ENCODE data around the gene MDH1B.
"Not testable (repeated sequence)": the region's sequence is repeated elsewhere in the genome, so short reads cannot be mapped to it uniquely, and the experiment has no call there.

MDH1B gene

DNA sequence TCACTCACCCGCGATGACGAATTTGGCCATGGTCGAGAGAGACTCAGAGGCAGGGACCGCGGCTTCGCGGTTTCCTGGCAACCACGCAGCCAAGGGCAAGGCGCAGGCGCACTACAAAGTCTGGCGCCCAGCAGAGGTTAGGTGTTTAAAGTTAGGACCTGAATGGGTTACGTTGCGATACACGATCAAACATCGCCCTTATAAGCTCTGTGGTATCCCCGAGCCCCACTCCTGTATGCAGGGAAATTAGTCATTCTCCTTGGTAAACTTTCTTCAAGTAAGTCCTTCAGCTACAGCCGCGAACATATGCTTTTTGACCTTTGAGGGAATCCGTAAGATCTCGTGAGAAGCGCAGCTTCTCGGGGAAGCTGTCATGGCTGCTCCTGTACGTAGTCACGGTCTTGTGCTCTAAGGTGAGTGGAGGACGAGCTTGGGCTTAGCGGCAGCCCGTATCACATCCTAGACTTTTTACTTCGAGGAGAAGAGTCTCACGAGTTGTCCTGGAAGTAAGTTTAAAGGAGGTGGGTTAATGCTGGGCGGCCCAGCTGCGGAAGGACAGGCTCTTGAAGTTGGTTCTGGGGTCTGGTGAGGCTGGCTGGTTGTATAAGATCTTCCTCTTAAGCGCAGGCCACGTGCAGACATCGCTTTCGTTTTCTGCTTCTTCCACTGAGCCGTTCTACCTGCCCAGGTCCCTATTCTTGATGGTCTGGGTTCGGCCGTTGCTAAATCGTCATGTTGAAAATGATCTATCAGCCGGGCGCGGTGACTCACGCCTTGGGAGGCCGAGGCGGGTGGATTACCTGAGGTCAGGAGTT is at the start of gene MDH1B, which contains the start of gene FASTKD2:
TSS of gene MDH1B (minus strand) at position 87 of the 815 bp plus-strand sequence. CDS start at position 30, 57 bp downstream.
TSS of gene FASTKD2 (plus strand) at position 365 of the 815 bp plus-strand sequence. CDS start 1,088 bp downstream, outside the sequence.
- DNase-seq (ENCODE audit: low read depth in 2 of 2) = peak; percentile 53 to 64

DNA sequence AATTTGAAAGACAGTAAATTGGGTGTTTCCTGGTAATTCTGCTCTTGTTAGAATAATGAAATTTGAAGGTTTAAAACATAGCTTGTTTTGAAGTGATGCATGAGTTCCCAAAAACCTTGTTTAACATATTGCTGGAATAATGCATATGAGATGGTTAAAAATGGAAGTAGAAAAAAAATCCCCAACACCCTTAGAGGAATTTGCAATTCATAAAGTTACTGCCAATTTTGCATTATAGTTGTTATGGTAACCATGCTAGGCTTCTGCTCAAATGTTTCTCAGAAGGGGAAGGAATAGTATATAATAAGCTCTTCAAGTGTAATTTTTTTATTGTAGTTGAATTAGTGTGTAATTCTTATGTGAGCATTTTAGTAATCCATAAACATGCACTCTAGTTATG is 49.4 kb upstream of the MDH1B start:
- DNase-seq (ENCODE audit: low read depth in 2 of 2) = no peak

DNA sequence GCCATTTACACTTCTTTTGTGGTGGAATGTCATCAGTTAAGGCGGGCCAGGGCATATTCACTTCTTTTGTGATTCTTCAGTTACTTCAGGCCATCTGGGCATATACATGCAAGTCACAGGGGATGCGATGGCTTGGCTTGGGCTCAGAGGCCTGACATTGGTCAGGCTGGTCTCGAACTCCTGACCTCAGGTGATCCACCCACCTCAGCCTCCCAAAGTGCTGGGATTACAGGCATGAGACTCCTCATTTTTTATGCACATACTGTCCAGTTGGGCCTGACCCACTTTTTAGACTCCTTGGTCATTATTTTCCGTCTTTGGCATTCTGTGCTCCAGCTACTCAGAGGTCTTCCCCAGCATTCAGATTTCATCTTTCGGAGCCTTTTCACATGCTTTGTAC is 47.3 kb upstream of the MDH1B start:
- DNase-seq (ENCODE audit: low read depth in 2 of 2) = not testable (repeated sequence)

GRCh38 chr2:206807624-206808023 is 42.5 kb upstream of the MDH1B start:
- not testable (repeated sequence) for DNase-seq (ENCODE audit: low read depth in 2 of 2)

GRCh38 chr2:206805887-206806607 is 40.9 kb upstream of the MDH1B start:
- no peak for DNase-seq (ENCODE audit: low read depth in 2 of 2)

- DNase-seq (ENCODE audit: low read depth in 2 of 2) = no peak
Measured at GRCh38 chr2:206804326-206804725, 39.2 kb upstream of the MDH1B start.

- no peak for DNase-seq (ENCODE audit: low read depth in 2 of 2)
Measured at GRCh38 chr2:206802654-206803514, 37.8 kb upstream of the MDH1B start.

GRCh38 chr2:206801418-206802189 is 36.5 kb upstream of the MDH1B start:
- DNase-seq (ENCODE audit: low read depth in 2 of 2) = no peak

DNA sequence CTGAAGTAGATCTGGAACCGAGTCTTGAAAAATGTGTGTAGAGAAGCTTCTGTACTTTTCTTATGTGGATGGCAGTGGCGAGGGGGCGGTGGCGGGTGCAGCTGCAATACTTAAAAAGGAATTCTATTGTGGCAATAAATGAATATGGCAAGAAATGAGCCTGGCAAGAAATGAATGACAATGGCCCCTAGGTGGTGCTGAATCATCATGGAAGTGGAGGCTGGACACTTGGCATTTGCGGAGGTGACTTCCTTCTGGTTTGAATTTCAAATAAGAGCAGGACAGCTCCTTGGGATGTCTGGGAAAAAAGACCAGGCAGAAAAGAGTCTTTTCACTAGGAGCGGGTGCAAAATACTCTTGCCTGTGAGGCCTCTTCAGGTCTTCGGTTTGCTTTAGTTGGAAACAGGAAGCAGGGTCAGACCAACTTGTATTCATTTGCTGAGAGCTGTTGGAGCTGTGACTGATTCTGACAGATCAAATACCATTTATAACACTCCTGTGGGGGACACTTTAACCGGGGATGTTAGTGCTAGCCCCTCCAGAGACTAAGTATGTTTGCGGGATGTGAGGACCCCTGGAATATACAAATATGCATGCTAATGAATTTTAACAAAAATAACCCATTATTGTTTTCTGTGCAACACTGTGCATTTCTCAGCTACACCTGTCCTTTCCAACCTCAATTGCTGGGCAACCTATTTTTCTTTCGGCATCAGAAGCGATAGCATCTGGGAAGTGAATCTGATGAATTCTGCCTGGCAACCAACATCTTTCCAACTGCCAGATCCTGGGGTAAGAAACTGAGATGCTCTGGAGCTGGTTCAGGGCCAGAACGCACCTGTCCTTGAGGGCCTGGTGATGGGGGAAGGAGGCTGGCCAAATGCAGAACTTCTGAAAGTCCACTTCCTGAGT is 35.6 kb upstream of the MDH1B start:
- no peak for DNase-seq (ENCODE audit: low read depth in 2 of 2)

DNA sequence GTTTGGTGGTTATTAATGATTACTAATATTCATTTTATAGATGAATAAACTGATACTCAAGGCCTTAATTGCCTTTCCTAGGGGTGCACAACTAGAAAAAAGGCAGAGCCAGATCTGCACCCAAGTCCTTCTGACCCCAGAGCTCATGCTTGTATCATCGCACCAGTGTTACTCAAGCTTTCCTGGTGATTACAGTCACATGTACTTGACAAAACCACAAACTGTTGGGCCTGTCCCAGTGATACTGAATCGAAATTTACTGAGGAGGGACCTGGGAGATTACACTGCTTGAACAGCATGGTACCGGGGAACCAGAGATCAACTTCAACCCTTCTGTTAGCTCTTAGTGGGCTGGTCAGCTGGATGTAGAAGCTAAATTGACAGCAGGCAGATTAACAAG is 34.0 kb upstream of the MDH1B start:
- DNase-seq (ENCODE audit: low read depth in 2 of 2) = no peak

GRCh38 chr2:206798000-206798399 is 32.9 kb upstream of the MDH1B start:
- no peak for DNase-seq (ENCODE audit: low read depth in 2 of 2)

- no peak for DNase-seq (ENCODE audit: low read depth in 2 of 2)
Measured at GRCh38 chr2:206797376-206797775, 32.2 kb upstream of the MDH1B start.

DNA sequence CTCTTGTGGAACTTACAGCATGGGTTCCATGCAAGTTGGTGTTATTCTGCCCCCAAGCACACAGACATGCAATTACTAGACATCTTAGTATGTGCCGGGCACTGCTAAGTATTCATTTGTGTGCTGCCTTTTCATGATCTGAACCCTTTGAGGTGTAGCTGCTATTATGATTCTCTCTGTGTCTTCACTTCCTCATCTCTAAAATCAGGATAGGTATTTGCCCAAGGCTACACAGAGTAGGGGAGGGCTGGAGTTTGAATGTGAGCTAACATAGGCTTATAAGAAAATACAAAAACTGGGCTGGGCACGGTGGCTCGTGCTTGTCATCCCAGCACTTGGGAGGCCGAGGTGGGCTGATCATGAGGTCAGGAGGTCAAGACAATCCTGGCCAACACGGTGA is 27.5 kb upstream of the MDH1B start:
- no peak for DNase-seq (ENCODE audit: low read depth in 2 of 2)

DNA sequence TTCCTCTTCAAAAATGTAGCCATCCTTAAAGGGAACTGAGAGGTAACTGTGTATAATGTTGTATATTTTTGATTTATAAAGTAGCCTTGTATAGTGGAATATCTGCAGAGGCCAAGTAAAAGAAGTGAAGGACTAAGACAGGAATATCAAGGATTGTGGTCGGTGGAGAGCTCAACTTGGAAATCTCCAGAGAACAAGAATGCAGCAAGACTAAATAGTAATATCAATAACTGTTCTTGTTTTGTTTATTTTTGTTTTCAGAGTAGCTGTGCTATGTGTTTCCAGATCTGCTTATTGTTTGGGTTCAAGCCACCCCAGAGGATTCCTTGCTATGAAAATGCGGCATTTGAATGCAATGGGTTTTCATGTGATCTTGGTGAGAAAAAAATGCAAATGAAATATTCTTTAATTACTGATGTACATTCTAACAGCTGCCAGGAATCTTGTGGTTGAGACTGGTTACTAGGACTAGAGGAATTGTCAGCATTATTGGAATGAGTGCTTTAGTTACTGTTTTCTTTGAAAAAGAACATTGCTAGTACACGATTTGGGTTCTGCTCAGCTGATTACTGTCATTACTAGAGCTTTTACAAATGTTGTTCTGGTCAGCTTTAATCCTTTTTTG is 25.3 kb upstream of the MDH1B start:
- DNase-seq (ENCODE audit: low read depth in 2 of 2) = no peak

DNA sequence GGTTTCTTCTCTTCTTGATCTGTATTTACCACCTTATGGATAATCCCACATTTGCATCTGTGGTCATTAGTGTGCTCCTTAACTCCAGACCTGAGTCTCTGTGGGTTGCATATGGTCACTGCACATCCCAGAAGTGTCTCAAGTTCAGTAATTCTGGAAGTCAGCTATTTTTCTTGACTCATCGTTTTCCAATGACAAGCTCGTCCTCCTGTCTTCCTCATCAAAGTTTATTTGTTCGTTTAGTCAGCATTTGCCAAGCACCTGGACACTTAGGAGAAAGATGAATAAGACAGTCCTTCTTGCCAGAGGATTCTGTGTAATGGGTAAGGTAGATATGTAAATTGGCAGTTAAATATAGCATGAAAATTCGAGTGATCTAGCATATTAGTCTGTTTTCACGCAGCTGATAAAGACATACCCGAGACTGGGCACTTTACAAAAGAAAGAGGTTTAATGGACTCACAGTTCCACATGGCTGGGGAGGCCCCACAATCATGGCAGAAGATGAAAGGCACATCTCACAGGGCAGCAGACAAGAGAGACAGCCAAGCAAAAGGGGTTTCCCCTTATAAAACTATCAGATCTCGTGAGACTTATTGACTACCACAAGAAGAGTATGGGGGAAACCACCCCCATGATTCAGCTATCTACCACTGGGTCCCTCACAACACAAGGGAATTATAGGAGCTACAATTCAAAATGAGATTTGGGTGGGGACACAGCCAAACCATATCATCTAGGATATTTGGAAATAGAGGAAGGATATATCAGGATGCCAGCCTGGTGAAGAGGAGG is 19.6 kb upstream of the MDH1B start:
- no peak for DNase-seq (ENCODE audit: low read depth in 2 of 2)

DNA sequence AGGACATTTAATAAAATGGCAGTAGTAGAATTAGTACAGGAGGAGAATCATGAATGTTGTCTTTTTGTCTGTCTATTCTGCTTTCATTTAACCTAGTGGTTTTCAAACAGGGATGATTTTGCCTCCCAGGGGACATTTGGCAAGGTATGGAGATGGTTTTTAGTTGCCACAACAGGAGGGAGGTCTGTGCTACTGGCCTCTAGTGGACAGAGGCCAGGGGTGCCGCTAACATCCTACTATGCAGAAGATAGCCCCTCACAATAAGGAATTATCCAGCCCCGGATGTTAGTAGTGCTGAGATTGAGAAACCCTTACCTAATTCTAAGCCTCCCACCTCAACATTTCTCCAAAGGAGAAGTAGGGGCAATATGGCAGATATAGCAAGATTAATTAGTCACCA is 18.6 kb upstream of the MDH1B start:
- DNase-seq (ENCODE audit: low read depth in 2 of 2) = no peak

DNA sequence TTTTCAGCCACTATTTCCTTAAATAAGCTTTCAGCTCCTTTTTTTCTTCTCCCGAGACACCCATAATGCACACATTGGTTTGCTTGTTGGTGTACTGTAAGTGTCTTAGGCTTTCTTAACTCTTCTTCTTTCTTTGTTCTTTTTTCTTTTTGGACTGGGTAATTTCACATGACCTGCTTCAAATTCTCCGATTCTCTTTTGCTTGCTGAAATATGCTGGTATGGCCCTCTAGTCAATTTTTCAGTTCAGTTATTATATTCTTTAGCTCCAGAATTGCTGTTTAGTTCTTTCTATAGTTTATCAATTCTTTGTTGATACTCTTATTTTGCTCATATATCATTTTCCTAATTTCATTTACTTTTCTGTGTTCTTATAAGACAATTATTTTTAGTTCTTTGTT is 15.5 kb upstream of the MDH1B start:
- DNase-seq (ENCODE audit: low read depth in 2 of 2) = no peak

- DNase-seq (ENCODE audit: low read depth in 2 of 2) = no peak
Measured at GRCh38 chr2:206776432-206776831, 11.3 kb upstream of the MDH1B start.

GRCh38 chr2:206774871-206775270 is 9.7 kb upstream of the MDH1B start:
- DNase-seq (ENCODE audit: low read depth in 2 of 2) = no peak

Measured in stimulated activated CD8-positive, alpha-beta memory T cell treated with anti-CD3 and anti-CD28 coated beads, Interleukin-7, amount 100 ng/mL, for 1 hour (primary cell).